Measurements from ENCODE around the gene C11orf24.
"Not testable (repeated sequence)": the region's sequence is repeated elsewhere in the genome, so short reads cannot be mapped to it uniquely, and the experiment has no call there.

Gene C11orf24

DNA sequence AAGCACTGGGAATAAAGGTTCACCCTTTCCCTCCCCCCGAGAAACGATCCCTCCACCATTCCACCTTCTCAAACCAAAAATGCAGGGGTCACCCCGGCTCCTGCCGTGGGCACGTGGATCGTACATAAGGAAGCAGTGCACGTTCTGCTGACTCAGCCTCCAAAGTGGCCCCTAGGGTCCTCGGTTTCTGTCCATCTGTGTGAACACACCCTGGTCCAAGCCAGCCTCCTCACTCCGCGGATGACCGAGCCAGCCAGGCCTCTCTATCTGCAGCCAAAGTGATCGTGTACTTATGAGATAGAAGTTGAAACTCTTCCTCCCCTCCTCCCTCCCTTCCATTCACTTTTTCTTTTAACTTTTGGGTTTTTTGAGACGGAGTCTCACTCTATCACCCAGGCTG is 16.2 kb downstream of the C11orf24 start:
- DNase-seq (ENCODE audit: low spot score), result no peak

DNA sequence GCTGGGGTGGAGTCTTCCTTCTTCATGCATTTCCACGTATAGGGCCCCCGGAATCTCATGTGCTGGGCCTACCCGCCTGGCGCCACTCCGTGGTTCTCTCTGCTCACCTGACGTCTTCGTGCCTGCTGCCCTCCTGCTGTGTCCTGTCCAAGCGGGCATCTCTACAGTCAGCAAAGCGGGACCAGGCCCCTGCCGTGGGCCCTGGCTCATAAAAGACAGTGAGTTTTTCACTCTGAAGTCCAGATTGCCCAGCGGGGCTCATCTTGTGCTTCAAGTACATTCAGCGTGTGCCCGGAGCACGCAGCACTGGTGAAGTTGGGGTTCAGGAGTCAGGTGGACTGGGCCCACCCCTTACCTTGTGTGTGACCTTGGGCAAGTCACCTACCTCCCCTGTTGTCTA is 17.4 kb downstream of the C11orf24 start:
- DNase-seq (ENCODE audit: low spot score), result no peak

DNA sequence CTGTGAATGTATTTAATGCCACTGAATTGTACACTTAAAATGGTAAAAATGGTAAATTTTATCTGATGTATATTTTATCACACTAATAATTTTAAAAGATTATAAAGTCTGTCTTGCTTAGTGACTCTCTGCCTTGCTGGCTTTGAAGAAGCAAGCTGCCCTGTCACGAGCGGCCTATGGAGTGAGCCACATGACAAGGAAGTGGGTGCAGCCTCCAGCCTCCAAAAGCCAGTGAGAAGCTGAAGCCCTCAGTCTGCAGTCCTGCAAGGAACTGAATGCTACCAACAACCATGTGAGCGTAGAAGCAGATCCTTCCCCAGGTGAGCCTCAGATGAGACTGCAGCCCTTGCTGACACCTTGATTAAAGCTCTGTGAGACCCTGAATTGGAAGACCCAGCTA is 20.0 kb downstream of the C11orf24 start:
- DNase-seq (ENCODE audit: low spot score), result no peak

DNA sequence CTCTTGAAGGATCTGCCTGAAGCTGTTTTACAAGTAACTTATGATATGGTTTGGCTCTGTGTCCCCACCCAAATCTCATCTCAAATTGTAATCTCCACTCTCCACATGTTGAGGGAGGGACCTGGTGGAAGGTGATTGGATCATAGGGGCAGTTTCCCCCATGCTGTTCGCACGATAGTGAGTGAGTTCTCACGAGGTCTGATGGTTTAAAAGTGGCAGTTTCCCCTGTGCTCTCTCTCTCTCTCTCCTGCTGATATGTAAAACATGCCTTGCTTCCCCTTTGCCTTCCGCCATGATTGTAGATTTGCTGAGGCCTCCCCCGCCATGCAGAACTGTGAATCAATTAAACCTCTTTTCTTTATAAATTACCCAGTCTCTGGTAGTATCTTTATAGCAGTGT is 26.9 kb downstream of the C11orf24 start:
- not testable (repeated sequence) for DNase-seq (ENCODE audit: low spot score)

DNA sequence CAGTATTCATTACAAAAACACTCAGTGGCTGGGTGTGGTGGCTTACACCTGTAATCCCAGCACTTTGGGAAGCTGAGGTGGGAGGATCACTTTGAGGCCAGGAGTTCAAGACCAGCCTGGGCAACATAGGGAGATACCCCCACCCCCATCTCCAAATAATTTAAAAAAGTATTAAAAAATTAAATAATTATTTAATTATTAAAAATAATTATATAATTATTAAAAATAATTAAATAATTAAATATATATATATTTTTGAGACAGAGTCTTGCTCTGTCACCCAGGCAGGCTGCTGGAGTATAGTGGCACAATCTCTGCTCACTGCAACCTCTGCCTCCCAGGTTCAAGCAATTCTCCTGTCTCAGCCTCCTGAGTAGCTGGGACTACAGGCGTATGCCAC is 27.9 kb downstream of the C11orf24 start:
- DNase-seq (ENCODE audit: low spot score), result not testable (repeated sequence)

DNA sequence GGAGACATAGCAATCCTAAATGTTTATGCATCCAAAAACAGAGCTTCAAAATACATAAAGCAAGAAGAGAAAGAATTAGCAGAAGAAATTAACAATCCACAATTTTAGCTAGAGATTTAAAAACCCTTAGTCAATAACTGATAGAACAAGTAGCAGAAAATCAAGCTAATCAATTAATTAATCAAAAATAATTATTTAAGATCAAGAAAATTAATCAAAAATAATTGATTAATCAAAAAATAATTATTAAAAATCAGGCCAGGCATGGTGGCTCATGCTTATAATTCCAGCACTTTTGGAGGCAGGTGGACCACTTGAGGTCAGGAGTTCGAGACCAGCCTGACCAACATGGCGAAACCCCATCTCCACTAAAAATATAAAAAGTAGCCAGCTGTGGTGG is 29.2 kb downstream of the C11orf24 start:
- DNase-seq (ENCODE audit: low spot score), result no peak

DNA sequence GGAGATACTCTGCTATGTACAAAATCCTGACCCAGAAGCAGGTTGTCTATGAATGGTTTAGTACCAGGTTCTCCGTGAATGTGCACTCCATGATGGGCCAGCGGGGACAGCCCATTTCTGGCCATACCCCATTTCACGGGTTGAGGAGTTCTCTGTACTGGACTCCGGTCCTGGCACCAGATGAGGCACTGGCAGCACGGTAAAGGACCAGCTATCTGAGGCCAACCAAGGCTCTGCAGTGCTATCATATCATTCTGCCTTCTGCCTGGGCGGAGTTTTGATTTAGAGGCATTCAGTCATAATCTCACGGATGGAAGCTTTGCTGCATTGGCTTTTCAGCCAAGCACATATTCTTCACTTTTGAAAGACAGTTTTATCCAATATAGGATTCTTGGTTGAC is 40.2 kb downstream of the C11orf24 start:
- DNase-seq (ENCODE audit: low spot score), result no peak

DNA sequence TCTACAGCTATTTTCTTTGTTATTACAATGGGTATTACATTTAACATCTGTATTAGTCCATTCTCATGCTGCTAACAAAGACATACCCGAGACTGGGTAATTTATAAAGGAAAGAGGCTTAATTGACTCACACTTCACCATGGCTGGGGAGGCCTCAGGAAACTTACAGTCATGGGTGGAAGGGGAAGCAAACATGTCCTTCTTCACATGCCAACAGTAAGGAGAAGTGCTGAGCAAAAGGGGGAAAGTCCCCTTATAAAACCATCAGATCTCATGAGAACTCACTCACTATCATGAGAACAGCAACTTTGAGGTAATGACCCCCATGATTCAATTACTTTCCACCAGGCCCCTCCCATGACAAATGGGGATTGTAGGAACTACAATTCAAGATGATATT is 42.2 kb downstream of the C11orf24 start:
- DNase-seq (ENCODE audit: low spot score), result no peak

DNA sequence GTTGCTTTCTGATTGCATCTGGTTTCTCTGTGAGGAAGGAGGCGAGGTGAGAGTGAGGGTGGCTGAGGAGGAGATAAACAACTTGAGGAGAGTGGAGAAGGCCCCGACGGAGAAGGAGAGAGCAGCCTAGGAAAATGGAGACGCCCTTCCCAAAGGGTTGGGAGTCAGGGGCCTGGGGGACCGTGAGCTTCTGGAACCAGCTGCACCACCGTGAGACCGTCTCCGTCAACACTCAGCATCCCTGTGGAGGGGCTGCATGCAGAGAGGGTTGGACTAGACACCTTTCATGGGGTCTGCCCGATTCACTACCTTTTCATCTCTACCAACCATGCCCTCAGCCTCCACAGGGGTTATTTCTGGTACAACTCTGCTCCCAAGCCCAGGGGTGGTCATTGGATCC is 45.4 kb downstream of the C11orf24 start:
- no peak for DNase-seq (ENCODE audit: low spot score)

DNA sequence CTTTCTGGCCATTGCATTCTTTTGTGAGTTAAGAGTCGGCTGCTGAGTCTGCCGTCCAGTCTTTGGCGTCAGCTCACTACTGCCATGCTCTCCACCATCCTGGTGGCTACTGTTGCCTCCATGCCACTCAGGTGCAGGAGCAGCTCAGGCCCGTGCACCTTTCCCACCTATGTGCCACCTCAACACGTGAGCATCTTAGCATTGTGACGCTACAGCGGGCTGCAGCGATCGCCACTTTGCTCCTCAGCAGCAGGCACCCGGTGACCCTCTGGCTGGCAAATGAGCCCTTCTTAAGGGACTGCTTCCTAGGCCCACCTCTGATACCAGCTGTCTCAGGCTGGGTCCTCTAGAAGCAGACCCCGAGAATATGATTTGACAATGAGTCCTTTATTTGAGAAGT is 47.2 kb downstream of the C11orf24 start:
- no peak for DNase-seq (ENCODE audit: low spot score)

DNA sequence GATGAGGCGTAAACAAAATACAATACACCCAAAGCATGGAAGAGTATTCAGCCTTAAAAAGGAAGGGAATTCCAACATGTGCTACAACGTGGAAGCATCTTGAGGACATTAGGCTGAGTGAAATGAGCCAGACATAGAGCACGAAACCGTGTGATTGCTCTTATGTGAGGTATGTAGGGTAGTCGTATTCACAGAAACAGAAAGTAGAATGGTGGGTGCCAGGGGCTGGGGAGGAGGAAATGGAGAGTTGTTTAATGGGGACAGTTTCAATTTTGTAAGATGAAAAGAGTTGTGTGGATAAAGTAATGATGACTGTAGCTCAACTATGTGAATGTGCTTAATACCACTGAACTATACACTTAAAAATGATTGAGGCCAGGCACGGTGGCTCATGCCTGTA is 48.5 kb downstream of the C11orf24 start:
- no peak for DNase-seq (ENCODE audit: low spot score)

DNA sequence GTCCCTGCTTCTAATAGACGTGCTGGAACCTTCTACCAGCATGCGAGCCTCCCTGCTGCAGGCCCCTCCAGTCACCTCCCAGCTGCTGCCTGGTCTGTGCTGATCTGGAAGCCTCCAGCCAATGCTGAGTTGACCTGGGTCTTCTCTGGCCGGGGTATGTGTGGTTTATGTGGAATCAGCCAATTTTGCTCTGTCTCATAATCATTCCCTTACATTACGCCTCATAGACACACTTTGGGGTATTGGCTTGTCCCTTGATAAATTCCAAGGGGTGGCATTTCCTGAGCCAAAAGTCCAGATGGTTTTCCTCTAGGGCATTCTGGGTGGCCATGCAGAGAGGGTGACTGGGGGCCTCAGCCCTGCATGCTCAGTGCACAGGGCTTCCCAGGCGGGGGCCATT is 50.4 kb downstream of the C11orf24 start:
- DNase-seq (ENCODE audit: low spot score), result no peak

DNA sequence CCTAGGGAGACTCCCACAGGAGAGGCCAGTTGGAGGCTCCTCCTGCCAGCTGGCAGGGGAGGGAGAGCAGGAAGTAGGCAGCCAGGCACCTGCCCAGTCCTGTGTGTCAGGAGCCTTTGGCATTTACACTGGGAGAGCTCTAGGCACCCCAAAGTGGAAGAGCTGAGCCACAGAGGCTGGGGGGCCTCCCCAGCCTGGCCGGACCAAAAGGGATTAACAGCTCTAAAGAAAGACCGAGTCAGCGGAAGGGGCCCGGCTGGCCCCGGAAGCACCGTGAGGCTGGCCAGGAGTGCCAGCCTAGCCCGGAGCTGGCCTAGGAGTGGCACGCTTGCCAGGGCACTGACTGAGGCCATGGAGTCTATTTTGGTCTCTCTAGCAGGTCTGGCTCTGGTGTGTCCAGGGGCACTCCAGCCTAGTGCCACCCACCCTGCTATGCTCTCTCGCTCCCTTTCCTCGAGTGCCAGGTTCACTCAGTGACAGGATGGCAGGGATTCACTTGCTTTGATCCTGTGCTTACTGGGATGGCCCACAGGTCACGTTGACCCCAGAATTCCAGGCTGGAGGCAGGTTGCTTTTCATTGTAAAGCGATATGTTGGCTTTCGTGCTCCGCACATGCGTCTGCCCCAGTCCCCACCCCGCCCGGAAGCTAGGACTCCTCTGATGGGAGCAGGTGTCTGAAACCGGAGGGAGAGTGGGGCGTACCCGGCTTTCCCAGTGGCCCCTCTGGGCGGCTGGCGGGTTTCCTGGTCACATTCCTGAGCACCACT is 55.4 kb downstream of the C11orf24 start:
- no peak for DNase-seq (ENCODE audit: low spot score)

DNA sequence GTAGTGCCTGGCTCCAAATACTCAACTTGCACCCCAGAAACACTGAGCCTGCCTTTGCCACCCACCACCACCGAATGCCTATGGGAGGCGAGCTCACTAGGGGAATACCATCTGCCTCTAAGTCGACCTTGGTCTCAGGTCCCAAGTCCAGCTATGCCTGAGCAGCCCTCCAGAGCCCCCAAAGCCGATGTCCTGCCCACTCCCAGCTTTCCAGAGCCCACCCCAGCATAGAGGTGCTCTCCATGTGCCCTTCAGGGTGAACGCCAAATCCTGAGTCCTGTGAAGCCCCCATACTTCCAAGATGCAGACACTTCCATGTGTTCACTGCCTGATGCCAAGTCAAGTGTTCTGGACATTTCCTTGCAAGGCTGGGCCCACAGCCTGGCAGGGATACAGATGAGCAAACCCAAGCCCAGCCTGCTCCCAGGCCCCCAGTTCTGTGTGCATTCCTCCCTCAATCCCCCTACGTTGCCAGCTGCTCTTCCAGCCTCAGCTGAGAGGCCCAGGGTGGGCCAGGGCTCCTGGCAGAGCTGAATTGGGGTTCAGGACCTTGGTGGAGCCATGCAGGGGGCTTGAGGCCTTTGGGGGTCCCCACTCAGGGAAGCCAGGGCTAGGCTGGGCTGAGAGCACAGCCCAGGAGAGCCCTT is 56.1 kb downstream of the C11orf24 start:
- no peak for DNase-seq (ENCODE audit: low spot score)

DNA sequence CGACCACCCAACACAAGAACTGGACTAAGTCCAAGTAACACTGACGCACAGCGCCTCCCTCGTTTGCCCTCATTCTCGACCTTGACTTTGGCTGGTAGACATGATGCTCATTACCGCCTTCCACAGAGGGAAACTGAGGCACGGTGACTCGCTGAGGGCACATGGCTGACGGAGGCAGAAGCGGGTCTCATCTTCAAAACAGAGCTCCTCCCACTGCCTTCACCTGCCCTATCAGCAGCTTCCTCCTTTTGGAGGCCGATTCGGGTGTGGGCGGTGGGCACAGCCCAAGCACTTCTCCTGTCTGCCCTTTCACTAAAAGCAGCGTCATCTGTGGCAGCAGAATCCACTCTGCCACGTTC is 56.7 kb downstream of the C11orf24 start:
- DNase-seq (ENCODE audit: low spot score), result no peak

DNA sequence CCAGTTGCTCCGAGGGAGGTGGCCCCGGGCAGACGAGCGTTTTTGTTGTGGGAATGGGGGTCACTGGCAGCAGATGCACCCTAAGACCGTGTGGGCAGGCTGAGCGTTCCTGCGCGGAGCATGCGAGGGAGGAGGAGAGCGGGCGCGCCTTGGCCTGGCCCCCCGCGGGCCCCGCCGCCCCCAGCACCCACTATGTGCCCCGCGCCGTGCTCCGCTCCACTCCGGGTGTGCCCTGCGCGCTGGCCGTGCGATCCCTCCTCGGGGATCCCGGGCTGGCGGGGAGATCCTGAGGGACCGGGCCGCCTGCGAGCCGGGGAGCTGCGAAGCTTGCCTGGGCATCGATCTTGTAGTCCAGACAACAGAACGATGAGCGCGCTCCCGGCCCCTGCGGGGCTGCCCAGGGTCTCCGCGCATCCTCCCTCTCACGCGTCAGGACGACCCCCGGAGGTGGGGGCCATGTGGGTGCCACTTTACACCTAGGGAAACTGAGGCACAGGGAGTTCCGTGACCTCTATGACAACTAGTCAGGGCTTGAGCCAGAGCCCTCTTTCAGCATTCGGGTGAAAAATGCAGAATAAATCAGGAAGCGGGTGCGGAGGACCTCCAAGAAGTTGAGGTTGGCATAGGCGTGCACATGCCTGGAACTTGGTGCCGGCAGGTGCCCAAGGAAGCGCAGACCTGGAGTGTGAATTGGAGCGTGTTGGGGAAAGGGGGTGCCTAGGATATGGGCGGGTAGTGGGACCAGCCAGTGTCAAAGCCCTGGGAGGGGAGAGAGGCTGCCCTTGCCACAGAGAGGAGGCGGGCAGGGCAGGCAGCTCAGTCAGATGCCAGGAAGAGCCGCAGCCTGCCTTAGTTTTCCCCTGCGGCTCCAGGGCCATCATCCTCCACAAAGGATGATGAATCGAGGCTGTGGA is 57.3 kb downstream of the C11orf24 start:
- DNase-seq (ENCODE audit: low spot score), result peak; percentile 32

DNA sequence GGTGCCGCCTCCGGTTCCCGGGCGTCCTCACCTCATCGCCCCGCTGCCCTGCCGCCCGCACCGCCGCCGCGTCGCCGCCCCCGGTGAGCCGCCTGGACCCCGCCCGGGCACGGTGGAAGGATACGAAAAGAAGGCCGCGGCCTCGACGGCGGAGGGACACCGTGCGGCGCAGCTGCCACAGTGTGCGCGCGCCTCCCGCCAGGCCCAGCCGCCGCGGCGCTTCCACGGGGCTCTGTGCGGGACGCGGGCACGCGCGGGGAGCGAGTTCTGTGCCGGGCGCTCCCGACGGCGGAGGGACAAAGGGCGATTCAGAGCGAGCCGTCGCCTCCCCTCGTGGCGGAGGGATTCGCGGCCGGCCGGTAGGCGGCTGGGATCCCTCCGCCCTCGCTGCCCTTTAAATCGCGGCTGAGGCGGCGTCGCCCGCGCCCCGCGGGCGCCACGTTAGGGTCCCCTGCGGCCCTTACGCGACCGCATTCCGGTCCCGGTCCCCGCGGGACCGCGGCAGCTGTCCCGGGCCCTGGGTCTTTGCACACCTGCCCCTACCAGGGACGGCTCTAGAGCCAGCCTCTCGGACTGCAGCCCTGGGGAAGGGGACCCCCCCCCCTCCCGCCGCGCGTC is 58.1 kb downstream of the C11orf24 start:
- DNase-seq (ENCODE audit: low spot score), result peak; percentile 95

DNA sequence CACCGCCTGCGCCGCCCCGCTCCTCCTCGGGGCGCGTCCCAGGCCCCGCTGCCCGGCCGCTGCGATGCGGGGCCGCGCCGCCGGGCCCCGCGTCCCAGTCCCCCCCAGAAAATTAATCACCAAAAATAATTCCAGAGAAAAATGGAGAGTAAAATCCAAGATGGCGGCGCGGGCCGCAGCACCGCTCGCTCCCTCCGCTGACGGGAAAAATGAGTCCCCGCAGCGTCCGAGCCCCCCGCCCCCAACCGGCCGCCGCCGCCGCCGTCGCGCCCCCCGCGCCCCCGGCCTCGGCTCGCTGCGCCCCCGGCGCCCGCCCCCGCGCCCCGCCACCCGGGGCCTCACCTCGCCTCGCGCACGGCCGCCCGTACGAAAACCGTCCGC is 58.6 kb downstream of the C11orf24 start, which contains the start of gene KMT5B:
KMT5B (minus strand) TSS at position 162 of the 381 bp plus-strand sequence. CDS start 23,220 bp downstream, outside the sequence.
- DNase-seq (ENCODE audit: low spot score), result peak; percentile 54

DNA sequence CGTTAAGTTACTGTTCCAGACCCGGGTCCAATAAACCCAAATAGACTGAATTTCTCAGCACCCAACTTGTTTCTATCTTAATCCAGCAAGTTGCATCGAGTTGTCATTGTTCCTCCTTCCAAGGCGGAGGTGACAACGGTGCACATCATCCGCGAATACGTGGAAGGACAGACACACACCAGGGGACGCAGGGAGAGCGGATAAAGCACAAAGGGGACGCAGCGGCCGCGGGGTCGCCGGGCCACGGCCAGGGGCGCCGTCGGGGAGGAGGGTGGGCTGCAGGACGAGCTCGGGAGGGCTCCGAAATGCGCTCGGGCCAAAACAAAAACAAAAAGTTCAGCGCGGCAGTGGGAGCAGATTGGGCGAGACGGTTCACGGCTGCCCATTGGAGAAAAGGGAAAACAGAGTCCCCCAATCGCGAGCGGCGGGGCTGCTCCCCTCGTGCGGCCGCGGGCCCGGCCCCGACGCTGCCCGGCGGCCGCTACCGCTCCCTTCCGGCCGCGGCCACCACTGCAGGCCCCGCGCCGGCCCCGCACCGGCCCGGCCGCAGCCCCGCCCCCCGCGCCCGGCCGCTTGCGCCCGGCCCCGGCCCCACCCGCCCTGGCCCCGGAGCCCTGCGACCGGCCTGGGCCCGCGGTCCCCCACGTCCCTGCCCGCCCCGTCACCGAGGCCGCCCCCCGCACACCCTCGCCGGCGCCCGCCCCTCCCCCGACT is 59.2 kb downstream of the C11orf24 start:
- peak; percentile 72 for DNase-seq (ENCODE audit: low spot score)

DNA sequence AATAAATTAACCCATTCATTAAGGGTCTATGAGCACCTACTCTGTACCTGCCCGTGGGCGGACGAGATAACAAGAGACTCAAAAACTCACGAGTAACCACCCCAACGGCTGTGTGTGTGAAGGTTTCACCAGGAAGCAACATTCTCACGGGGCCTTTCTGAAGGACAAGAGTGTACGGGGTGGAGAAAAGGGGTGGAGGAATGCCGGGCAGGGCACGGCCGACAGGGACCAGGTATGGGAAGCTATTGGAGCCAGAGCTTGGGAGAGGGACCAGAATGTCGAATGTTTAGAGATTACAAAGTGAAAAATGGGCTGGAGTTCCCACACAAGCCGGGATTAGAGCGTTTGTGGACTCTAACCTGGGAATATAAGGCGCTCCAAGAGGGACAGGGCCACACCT is 60.2 kb downstream of the C11orf24 start:
- no peak for DNase-seq (ENCODE audit: low spot score)

All from SK-N-DZ (cell line).